Measurements from ENCODE around the gene SLC17A4. TPM values are rescaled to one million over a fixed set of nuclear protein-coding genes. Genes with fewer than 3 reads are reported as not detected.

SLC17A4 gene
- total RNA-seq, 1 experiment from 2014 or later, result not detected

DNA sequence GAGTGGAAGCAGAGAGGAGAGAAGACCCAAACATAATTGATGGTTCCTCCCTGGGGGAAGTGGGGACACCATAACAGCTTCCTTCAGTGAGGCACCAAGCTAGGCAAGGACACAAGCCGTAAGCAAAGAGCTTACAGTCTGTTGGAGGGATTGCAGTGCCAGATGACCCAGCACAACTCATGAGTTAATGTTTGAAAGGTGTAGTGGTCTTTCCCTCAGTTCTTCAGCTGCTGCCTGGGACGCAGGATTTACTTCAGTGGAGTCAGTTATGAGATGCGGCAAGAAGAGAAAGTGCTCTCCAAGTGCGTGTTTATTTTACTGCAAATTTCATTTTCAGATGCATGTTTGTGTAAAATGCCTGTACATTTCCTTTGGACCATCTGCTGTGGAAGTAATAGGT is 38.7 kb upstream of the SLC17A4 start:
- POLR2A ChIA-PET (ENCODE audit: low non-redundant PET), result no interaction called here
- H3K4me3 ChIP-seq (ENCODE audit: low read depth, low read length, poor library complexity, severe bottlenecking), result no peak overlapping the region
- no peaks in the 10 kb centered on the region for H3K36me3 ChIP-seq (ENCODE audit: insufficient read depth, low read length, poor library complexity, severe bottlenecking)
- no peaks in the 10 kb centered on the region for H3K27me3 ChIP-seq (replicated peaks; ENCODE audit: insufficient read depth, low read depth, low read length, poor library complexity)
- no TSS peak for BruUV-seq (replicated peaks)
- intact Hi-C loops (cut with micrococcal nuclease; ENCODE audit: unreplicated experiment), result loop anchor here (5.0 kb wide), 1 partner anchor 493 kb away; no protein-coding TSS in a partner anchor
- H3K9me3 ChIP-seq (ENCODE audit: low read depth, low read length, poor library complexity, severe bottlenecking), result no peaks in the 10 kb centered on the region
- TF ChIP-seq, protein P1, sequence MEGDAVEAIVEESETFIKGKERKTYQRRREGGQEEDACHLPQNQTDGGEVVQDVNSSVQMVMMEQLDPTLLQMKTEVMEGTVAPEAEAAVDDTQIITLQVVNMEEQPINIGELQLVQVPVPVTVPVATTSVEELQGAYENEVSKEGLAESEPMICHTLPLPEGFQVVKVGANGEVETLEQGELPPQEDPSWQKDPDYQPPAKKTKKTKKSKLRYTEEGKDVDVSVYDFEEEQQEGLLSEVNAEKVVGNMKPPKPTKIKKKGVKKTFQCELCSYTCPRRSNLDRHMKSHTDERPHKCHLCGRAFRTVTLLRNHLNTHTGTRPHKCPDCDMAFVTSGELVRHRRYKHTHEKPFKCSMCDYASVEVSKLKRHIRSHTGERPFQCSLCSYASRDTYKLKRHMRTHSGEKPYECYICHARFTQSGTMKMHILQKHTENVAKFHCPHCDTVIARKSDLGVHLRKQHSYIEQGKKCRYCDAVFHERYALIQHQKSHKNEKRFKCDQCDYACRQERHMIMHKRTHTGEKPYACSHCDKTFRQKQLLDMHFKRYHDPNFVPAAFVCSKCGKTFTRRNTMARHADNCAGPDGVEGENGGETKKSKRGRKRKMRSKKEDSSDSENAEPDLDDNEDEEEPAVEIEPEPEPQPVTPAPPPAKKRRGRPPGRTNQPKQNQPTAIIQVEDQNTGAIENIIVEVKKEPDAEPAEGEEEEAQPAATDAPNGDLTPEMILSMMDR (conservative IDR thresholded peaks at IDR 0.05; ENCODE audit: low read depth, low read length), result no peak
- no peak for TF ChIP-seq EZH2 (IDR thresholded peaks at IDR 0.05; ENCODE audit: borderline replicate concordance, low read depth, low read length, poor library complexity, severe bottlenecking)
- peaks cover 17% of the 10 kb centered on the region for H3K4me1 ChIP-seq (ENCODE audit: insufficient read depth, low read length, poor library complexity, severe bottlenecking)
- DNase-seq (ENCODE audit: low spot score), result no peak
- CTCF ChIA-PET, result no interaction called here
- H3K27ac ChIP-seq (ENCODE audit: low read depth, low read length, poor library complexity, severe bottlenecking), result no peak overlapping the region

DNA sequence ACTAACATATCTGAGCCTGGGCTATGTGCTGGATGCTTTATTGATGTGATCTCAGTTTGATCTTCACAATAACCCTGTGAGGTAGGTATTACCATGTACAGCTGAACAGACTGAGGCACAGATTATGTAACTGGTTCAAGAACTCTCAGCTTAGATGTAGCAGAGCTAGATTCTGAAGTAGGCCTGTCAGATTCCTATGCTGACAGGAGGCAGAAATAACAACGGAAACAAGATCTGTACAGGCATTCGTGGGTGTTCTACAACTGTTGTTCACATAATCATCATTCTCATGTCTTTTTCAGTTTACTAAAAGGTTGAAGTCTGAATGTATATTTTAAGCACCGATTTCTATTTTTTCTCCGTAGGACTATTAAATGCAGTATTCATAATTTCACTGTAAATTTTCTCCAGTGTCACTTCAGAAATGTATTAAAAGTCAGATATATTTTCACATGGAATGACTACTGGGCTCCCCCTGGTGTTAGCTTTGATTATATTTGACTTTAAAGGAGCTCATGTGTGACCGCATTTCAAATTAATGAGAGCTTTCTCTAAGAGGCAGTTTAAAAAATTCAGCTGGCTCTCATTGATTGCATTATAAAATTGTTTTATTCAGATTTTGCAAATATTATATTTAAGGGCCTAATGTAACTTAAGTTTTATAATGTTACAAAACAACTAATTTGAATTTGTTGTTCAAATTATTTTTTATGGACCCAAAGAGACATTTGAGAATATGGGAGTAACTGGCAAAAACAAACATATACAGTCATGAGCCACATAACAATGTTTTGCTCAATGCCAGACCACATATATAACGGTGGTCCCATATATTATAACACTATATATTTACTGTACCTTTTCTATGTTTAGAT is 36.4 kb upstream of the SLC17A4 start:
- peak; percentile 60 for DNase-seq (ENCODE audit: low spot score)
- H3K27me3 ChIP-seq (replicated peaks; ENCODE audit: insufficient read depth, low read depth, low read length, poor library complexity), result no peaks in the 10 kb centered on the region
- CTCF ChIA-PET, result interaction anchor here (0.6 to 1.0 kb wide), 4 partner anchors 9 to 494 kb away, joined by 3 to 12 read pairs (median 3); no protein-coding TSS in a partner anchor
- H3K27ac ChIP-seq (ENCODE audit: low read depth, low read length, poor library complexity, severe bottlenecking), result no peak overlapping the region
- no peak overlapping the region for H3K4me3 ChIP-seq (ENCODE audit: low read depth, low read length, poor library complexity, severe bottlenecking)
- BruUV-seq (replicated peaks), result no TSS peak
- intact Hi-C loops (cut with micrococcal nuclease; ENCODE audit: unreplicated experiment), result loop anchor here (5.0 kb wide), 1 partner anchor 496 kb away; no protein-coding TSS in a partner anchor
- H3K9me3 ChIP-seq (ENCODE audit: low read depth, low read length, poor library complexity, severe bottlenecking), result no peaks in the 10 kb centered on the region
- no peaks in the 10 kb centered on the region for H3K36me3 ChIP-seq (ENCODE audit: insufficient read depth, low read length, poor library complexity, severe bottlenecking)
- no peak for TF ChIP-seq EZH2 (IDR thresholded peaks at IDR 0.05; ENCODE audit: borderline replicate concordance, low read depth, low read length, poor library complexity, severe bottlenecking)
- TF ChIP-seq, protein P1 (conservative IDR thresholded peaks at IDR 0.05; ENCODE audit: low read depth, low read length), result peak; percentile 70
- H3K4me1 ChIP-seq (ENCODE audit: insufficient read depth, low read length, poor library complexity, severe bottlenecking), result peaks cover 17% of the 10 kb centered on the region
- POLR2A ChIA-PET (ENCODE audit: low non-redundant PET), result no interaction called here

DNA sequence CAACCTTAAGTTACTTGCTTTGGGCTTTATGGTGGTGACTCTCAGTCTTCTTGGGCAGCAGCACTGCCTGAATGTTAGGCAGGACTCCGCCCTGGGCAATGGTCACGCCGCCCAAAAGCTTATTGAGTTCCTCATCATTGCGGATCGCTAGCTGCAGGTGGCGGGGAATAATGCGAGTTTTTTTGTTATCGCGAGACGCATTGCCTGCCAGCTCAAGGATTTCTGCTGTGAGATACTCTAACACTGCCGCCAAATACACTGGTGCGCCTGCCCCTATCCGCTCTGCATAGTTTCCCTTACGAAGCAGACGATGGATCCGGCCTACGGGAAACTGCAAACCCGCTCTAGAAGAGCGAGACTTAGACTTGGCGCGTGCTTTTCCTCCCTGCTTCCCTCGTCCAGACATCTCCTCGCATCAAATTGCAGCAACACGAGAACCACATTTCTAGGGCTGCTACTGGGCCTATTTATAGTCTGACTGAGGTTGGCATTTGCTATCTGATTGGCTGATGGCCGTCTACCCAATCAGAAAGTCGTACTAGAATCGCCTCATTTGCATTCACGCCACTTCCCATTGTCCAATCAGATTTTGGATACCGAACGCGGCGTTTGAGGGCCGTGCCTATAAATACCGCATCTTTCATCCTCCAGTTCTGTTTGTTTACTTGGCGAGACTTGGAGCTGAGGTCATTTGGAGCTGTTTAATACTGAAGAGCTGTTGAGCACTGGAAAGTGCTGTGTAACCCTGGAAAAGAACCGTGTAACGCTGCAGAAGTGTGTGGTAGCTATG is 28.2 kb upstream of the SLC17A4 start:
- ChIA-PET POLR2A (ENCODE audit: low non-redundant PET) (no interaction called here), CTCF (no interaction called here)

More for the DNA sequence above, 28.2 kb upstream of the SLC17A4 start:
- no peak for DNase-seq (ENCODE audit: low spot score)
- BruUV-seq (replicated peaks), result no TSS peak
- TF ChIP-seq, protein P1 (conservative IDR thresholded peaks at IDR 0.05; ENCODE audit: low read depth, low read length), result no peak
- TF ChIP-seq EZH2 (IDR thresholded peaks at IDR 0.05; ENCODE audit: borderline replicate concordance, low read depth, low read length, poor library complexity, severe bottlenecking), result no peak
- no peaks in the 10 kb centered on the region for H3K36me3 ChIP-seq (ENCODE audit: insufficient read depth, low read length, poor library complexity, severe bottlenecking)
- H3K9me3 ChIP-seq (ENCODE audit: low read depth, low read length, poor library complexity, severe bottlenecking), result no peaks in the 10 kb centered on the region
- H3K27ac ChIP-seq (ENCODE audit: low read depth, low read length, poor library complexity, severe bottlenecking), result no peak overlapping the region
- no peaks in the 10 kb centered on the region for H3K4me1 ChIP-seq (ENCODE audit: insufficient read depth, low read length, poor library complexity, severe bottlenecking)
- no peaks in the 10 kb centered on the region for H3K27me3 ChIP-seq (replicated peaks; ENCODE audit: insufficient read depth, low read depth, low read length, poor library complexity)
- intact Hi-C loops (cut with micrococcal nuclease; ENCODE audit: unreplicated experiment), result no loop called here
- no peak overlapping the region for H3K4me3 ChIP-seq (ENCODE audit: low read depth, low read length, poor library complexity, severe bottlenecking)
